ENCODE data around the gene GREM2.

DNA sequence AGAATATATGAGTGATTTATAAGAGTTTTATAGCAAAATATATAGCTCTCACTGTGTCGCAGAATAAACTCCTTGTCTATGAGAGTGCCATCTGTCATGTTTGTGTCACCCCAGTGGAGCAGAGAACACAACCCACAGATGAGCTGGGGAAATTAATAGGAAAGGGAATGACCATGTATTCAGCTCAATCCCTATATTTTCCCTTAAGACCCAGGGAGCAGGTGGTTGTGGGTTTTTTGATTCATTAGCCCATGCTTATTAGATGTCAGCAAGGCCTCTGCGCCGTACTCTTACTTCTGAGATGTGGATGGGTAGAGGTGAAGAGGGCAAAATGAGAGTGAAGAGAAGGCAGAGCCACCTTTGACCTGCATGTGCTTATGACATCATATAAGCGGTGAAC lies 4.1 kb upstream of the GREM2 start:
- TF ChIP-seq MYC (IDR thresholded peaks at IDR 0.05; ENCODE audit: low read depth, low read length) (no peak), MAX (IDR thresholded peaks at IDR 0.05; ENCODE audit: low read depth, low read length) (no peak), POLR2A (IDR thresholded peaks at IDR 0.05; ENCODE audit: extremely low read depth, insufficient read length) (no peak)
- TF ChIP-seq, protein P1, sequence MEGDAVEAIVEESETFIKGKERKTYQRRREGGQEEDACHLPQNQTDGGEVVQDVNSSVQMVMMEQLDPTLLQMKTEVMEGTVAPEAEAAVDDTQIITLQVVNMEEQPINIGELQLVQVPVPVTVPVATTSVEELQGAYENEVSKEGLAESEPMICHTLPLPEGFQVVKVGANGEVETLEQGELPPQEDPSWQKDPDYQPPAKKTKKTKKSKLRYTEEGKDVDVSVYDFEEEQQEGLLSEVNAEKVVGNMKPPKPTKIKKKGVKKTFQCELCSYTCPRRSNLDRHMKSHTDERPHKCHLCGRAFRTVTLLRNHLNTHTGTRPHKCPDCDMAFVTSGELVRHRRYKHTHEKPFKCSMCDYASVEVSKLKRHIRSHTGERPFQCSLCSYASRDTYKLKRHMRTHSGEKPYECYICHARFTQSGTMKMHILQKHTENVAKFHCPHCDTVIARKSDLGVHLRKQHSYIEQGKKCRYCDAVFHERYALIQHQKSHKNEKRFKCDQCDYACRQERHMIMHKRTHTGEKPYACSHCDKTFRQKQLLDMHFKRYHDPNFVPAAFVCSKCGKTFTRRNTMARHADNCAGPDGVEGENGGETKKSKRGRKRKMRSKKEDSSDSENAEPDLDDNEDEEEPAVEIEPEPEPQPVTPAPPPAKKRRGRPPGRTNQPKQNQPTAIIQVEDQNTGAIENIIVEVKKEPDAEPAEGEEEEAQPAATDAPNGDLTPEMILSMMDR (IDR thresholded peaks at IDR 0.05; ENCODE audit: low read depth, low read length): no peak
